CD8-positive, alpha-beta memory T cell (primary cell): ENCODE data around the gene SPRING1. TPM values are rescaled to one million over a fixed set of nuclear protein-coding genes. Genes with fewer than 3 reads are reported as not detected.

ENCODE experiments used
- CTCF ChIA-PET: fragments of 350-600 bp; sonication (Branson Sonifier 250); formaldehyde crosslinking; loops from one replicate; lab custom pipeline; 2021; ENCODE audit warnings: antibody characterized with exemption; lab: Charles Lee
- POLR2A ChIA-PET: fragments of 350-600 bp; sonication (Branson Sonifier 250); formaldehyde crosslinking; loops from one replicate; lab custom pipeline; 2021; ENCODE audit warnings: antibody characterized with exemption; lab: Charles Lee
- DNase-seq, 5 donors: peaks; one replicate each; pipeline versions ENCODE4 v3.0.0 to v3.0.0-alpha.2; 2020 to 2022; ENCODE audit warnings: mixed read lengths in 1 of 5
- H3K27ac ChIP-seq: one replicate; pipeline ENCODE4 v1.7.0; 2013; ENCODE audit warnings: low read depth, mild to moderate bottlenecking, low read length, moderate library complexity
- H3K27me3 ChIP-seq: 2 replicates; pipeline ENCODE4 v1.7.0; 2013; ENCODE audit warnings: low read length, mild to moderate bottlenecking; ENCODE audit not compliant: insufficient read depth, poor library complexity, severe bottlenecking
- H3K36me3 ChIP-seq: 2 replicates; pipeline ENCODE4 v1.7.0; 2013; ENCODE audit warnings: mild to moderate bottlenecking, low read length, moderate library complexity; ENCODE audit not compliant: insufficient read depth
- H3K4me1 ChIP-seq: 2 replicates; pipeline ENCODE4 v1.7.0; 2013; ENCODE audit warnings: mild to moderate bottlenecking, low read length, moderate library complexity; ENCODE audit not compliant: insufficient read depth
- H3K4me3 ChIP-seq: 2 replicates; pipeline ENCODE4 v1.7.0; 2013; ENCODE audit warnings: mild to moderate bottlenecking, low read length
- H3K9me3 ChIP-seq: 2 replicates; pipeline ENCODE4 v1.7.0; 2013; ENCODE audit warnings: mild to moderate bottlenecking, low read length
- H3K27ac Mint-ChIP-seq, 8 donors: one replicate each; pipeline ENCODE4 v1.8.0; 2020 to 2021; ENCODE audit warnings: mixed read lengths in 8 of 8, mild to moderate bottlenecking in 6 of 8, inconsistent platforms in 3 of 8, moderate library complexity in 3 of 8
- H3K27me3 Mint-ChIP-seq, 2 donors: one replicate each; pipeline ENCODE4 v1.8.0; 2020 to 2021; ENCODE audit warnings: mixed read lengths in 2 of 2, mild to moderate bottlenecking in 1 of 2, moderate library complexity in 1 of 2
- H3K36me3 Mint-ChIP-seq, 3 donors: one replicate each; pipeline ENCODE4 v1.8.0; 2020 to 2021; ENCODE audit warnings: mixed read lengths in 3 of 3, inconsistent platforms in 1 of 3, mild to moderate bottlenecking in 1 of 3
- H3K4me1 Mint-ChIP-seq, 3 donors: one replicate each; pipeline ENCODE4 v1.8.0; 2020 to 2021; ENCODE audit warnings: mixed read lengths in 3 of 3, inconsistent platforms in 1 of 3, mild to moderate bottlenecking in 1 of 3
- H3K4me3 Mint-ChIP-seq, 7 donors: one replicate each; pipeline ENCODE4 v1.8.0; 2020 to 2021; ENCODE audit warnings: mixed read lengths in 7 of 7, mild to moderate bottlenecking in 6 of 7, moderate library complexity in 4 of 7, inconsistent platforms in 2 of 7
- H3K9me3 Mint-ChIP-seq, 5 donors: one replicate each; pipeline ENCODE4 v1.8.0; 2020 to 2022; ENCODE audit warnings: mixed read lengths in 5 of 5, mild to moderate bottlenecking in 3 of 5, moderate library complexity in 2 of 5, inconsistent platforms in 1 of 5
- polyA plus RNA-seq: library from polyadenylated mRNA; unstranded; fragments of 300-500 nt; fragmentation: Illumina TruSeq; gene quantifications from one replicate; pipeline ENCODE4 v1.2.3, GENCODE V29; 2021
- total RNA-seq, 2 experiments: library from RNA; stranded (reverse); gene quantifications; one replicate each; pipeline ENCODE4 v1.2.3, GENCODE V29; 2021

The SPRING1 gene
- 10 to 100 TPM; 41.3 to 44.0 TPM for total RNA-seq
- 24.0 TPM for polyA plus RNA-seq

- H3K9me3 Mint-ChIP-seq, result no peaks in the 10 kb centered on the region
- H3K27me3 ChIP-seq, result no peaks in the 10 kb centered on the region
- peak; percentile 99 for DNase-seq
- H3K4me3 ChIP-seq, result peak within 1 kb of the TSS; percentile 94
- ChIA-PET CTCF (no interaction called here), POLR2A (interaction anchor here (0.6 kb wide), 1 partner anchor 1323 kb away, joined by 4 read pairs; the partner anchor contains the start of gene WSB2)
- no peaks in the 10 kb centered on the region for H3K9me3 ChIP-seq
- no peaks in the 10 kb centered on the region for H3K27me3 Mint-ChIP-seq
- peaks cover 20% of the 10 kb centered on the region for H3K4me1 ChIP-seq
- peak within 1 kb of the TSS; percentile 80 to 97 (median 93) for H3K27ac Mint-ChIP-seq
- H3K27ac ChIP-seq, result peak within 1 kb of the TSS; percentile 74
- H3K36me3 Mint-ChIP-seq, result peaks cover 0 to 24% (median 13%) of the 10 kb centered on the region in 3 donors
- H3K4me1 Mint-ChIP-seq, result peaks cover 28 to 46% (median 39%) of the 10 kb centered on the region in 3 donors
- H3K36me3 ChIP-seq, result no peaks in the 10 kb centered on the region
- peak within 1 kb of the TSS; percentile 87 to 98 (median 96) for H3K4me3 Mint-ChIP-seq
Measured at GRCh38 chr12:116737774-116738657, at the start of gene SPRING1, which contains the start of gene RNFT2. SPRING1 (minus strand) TSS chr12:116738069; CDS start chr12:116737900, 169 bp downstream. RNFT2 (plus strand) TSS chr12:116738315; CDS start chr12:116740498, 2,183 bp downstream.

- CTCF ChIA-PET, result no interaction called here
- H3K36me3 ChIP-seq, result no peaks in the 10 kb centered on the region
- no peaks in the 10 kb centered on the region for H3K4me1 ChIP-seq
- no peak for DNase-seq
- H3K9me3 ChIP-seq, result no peaks in the 10 kb centered on the region
- no peak overlapping the region for H3K27ac Mint-ChIP-seq
- peaks cover 12 to 18% (median 14%) of the 10 kb centered on the region in 3 donors for H3K36me3 Mint-ChIP-seq
- H3K27ac ChIP-seq, result no peak overlapping the region
- H3K27me3 Mint-ChIP-seq, result peaks cover 0 to 3% of the 10 kb centered on the region in 2 donors
- POLR2A ChIA-PET, result no interaction called here
- no peak overlapping the region for H3K4me3 Mint-ChIP-seq
- no peaks in the 10 kb centered on the region for H3K27me3 ChIP-seq
- no peak overlapping the region for H3K4me3 ChIP-seq
- no peaks in the 10 kb centered on the region for H3K4me1 Mint-ChIP-seq
- H3K9me3 Mint-ChIP-seq, result no peaks in the 10 kb centered on the region
Measured at GRCh38 chr12:116784238-116784612, 46.4 kb upstream of the SPRING1 start.

- Histone ChIP-seq H3K27me3 (no peaks in the 10 kb centered on the region), H3K36me3 (no peaks in the 10 kb centered on the region), H3K4me1 (no peaks in the 10 kb centered on the region), H3K4me3 (no peak overlapping the region), H3K9me3 (no peaks in the 10 kb centered on the region), H3K27ac (no peak overlapping the region)
- Mint-ChIP-seq H3K9me3 (no peaks in the 10 kb centered on the region), H3K27me3 (peaks cover 0 to 3% of the 10 kb centered on the region in 2 donors), H3K4me3 (no peak overlapping the region), H3K4me1 (no peaks in the 10 kb centered on the region), H3K36me3 (peaks cover 12 to 18% (median 14%) of the 10 kb centered on the region in 3 donors), H3K27ac (no peak overlapping the region)
- CTCF ChIA-PET, result no interaction called here
- DNase-seq, result no peak
- POLR2A ChIA-PET, result no interaction called here
Measured at GRCh38 chr12:116783525-116784237, 45.8 kb upstream of the SPRING1 start.

- Mint-ChIP-seq H3K27ac (no peak overlapping the region), H3K27me3 (peaks cover 0 to 3% of the 10 kb centered on the region in 2 donors), H3K36me3 (peaks cover 4 to 13% (median 7%) of the 10 kb centered on the region in 3 donors), H3K9me3 (no peaks in the 10 kb centered on the region), H3K4me1 (no peaks in the 10 kb centered on the region), H3K4me3 (no peak overlapping the region)
- H3K9me3 ChIP-seq, result no peaks in the 10 kb centered on the region
- no peak overlapping the region for H3K4me3 ChIP-seq
- no peak for DNase-seq
- H3K4me1 ChIP-seq, result no peaks in the 10 kb centered on the region
- H3K27me3 ChIP-seq, result no peaks in the 10 kb centered on the region
- H3K36me3 ChIP-seq, result no peaks in the 10 kb centered on the region
- POLR2A ChIA-PET, result no interaction called here
- no peak overlapping the region for H3K27ac ChIP-seq
- CTCF ChIA-PET, result no interaction called here
Measured at GRCh38 chr12:116780942-116781341, 43.1 kb upstream of the SPRING1 start.

GRCh38 chr12:116779597-116779996 is 41.7 kb upstream of the SPRING1 start:
- Histone ChIP-seq H3K4me1 (no peaks in the 10 kb centered on the region), H3K36me3 (no peaks in the 10 kb centered on the region), H3K27ac (no peak overlapping the region), H3K9me3 (no peaks in the 10 kb centered on the region), H3K4me3 (no peak overlapping the region), H3K27me3 (no peaks in the 10 kb centered on the region)
- CTCF ChIA-PET, result no interaction called here
- DNase-seq, result no peak
- H3K4me1 Mint-ChIP-seq, result no peaks in the 10 kb centered on the region
- POLR2A ChIA-PET, result no interaction called here
- no peak overlapping the region for H3K4me3 Mint-ChIP-seq
- H3K27me3 Mint-ChIP-seq, result peaks cover 0 to 3% of the 10 kb centered on the region in 2 donors
- no peaks in the 10 kb centered on the region for H3K9me3 Mint-ChIP-seq
- peaks cover 4 to 13% (median 6%) of the 10 kb centered on the region in 3 donors for H3K36me3 Mint-ChIP-seq
- peak overlapping the region in 1 of 8 donors; percentile 10 for H3K27ac Mint-ChIP-seq

GRCh38 chr12:116777245-116777644 is 39.4 kb upstream of the SPRING1 start:
- Histone ChIP-seq H3K27ac (no peak overlapping the region), H3K4me3 (no peak overlapping the region), H3K36me3 (no peaks in the 10 kb centered on the region), H3K4me1 (no peaks in the 10 kb centered on the region), H3K27me3 (no peaks in the 10 kb centered on the region), H3K9me3 (no peaks in the 10 kb centered on the region)
- no peak for DNase-seq
- H3K27ac Mint-ChIP-seq, result no peak overlapping the region
- POLR2A ChIA-PET, result no interaction called here
- H3K27me3 Mint-ChIP-seq, result peaks cover 0 to 2% of the 10 kb centered on the region in 2 donors
- no peaks in the 10 kb centered on the region for H3K9me3 Mint-ChIP-seq
- no peaks in the 10 kb centered on the region for H3K4me1 Mint-ChIP-seq
- H3K4me3 Mint-ChIP-seq, result no peak overlapping the region
- H3K36me3 Mint-ChIP-seq, result peaks cover 3 to 10% (median 10%) of the 10 kb centered on the region in 3 donors
- CTCF ChIA-PET, result no interaction called here

GRCh38 chr12:116774020-116774419 is 36.2 kb upstream of the SPRING1 start:
- ChIA-PET POLR2A (no interaction called here), CTCF (no interaction called here)
- H3K36me3 Mint-ChIP-seq, result peaks cover 0 to 6% (median 3%) of the 10 kb centered on the region in 3 donors
- Histone ChIP-seq H3K27ac (no peak overlapping the region), H3K27me3 (no peaks in the 10 kb centered on the region), H3K4me3 (no peak overlapping the region), H3K36me3 (no peaks in the 10 kb centered on the region), H3K9me3 (no peaks in the 10 kb centered on the region), H3K4me1 (no peaks in the 10 kb centered on the region)
- no peaks in the 10 kb centered on the region for H3K27me3 Mint-ChIP-seq
- H3K4me1 Mint-ChIP-seq, result no peaks in the 10 kb centered on the region
- H3K27ac Mint-ChIP-seq, result no peak overlapping the region
- no peaks in the 10 kb centered on the region for H3K9me3 Mint-ChIP-seq
- H3K4me3 Mint-ChIP-seq, result no peak overlapping the region
- DNase-seq, result peak in 1 of 5 donors; percentile 20

- H3K4me3 Mint-ChIP-seq, result no peak overlapping the region
- POLR2A ChIA-PET, result no interaction called here
Measured at GRCh38 chr12:116773276-116773731, 35.4 kb upstream of the SPRING1 start.

More at GRCh38 chr12:116773276-116773731, 35.4 kb upstream of the SPRING1 start:
- Mint-ChIP-seq H3K36me3 (peaks cover 0 to 6% (median 3%) of the 10 kb centered on the region in 3 donors), H3K9me3 (no peaks in the 10 kb centered on the region), H3K27ac (no peak overlapping the region), H3K4me1 (no peaks in the 10 kb centered on the region), H3K27me3 (no peaks in the 10 kb centered on the region)
- Histone ChIP-seq H3K27ac (no peak overlapping the region), H3K36me3 (no peaks in the 10 kb centered on the region), H3K4me1 (no peaks in the 10 kb centered on the region), H3K27me3 (no peaks in the 10 kb centered on the region), H3K9me3 (no peaks in the 10 kb centered on the region), H3K4me3 (no peak overlapping the region)
- CTCF ChIA-PET, result no interaction called here
- no peak for DNase-seq
